NCI-H524 (cell line): ENCODE data around the gene COL15A1.
A peak's percentile ranks its signal among the peaks of the same experiment; 100 is the strongest.
"Not testable (repeated sequence)": the region's sequence is repeated elsewhere in the genome, so short reads cannot be mapped to it uniquely, and the experiment has no call there.

Experiments used
- DNase-seq, 2 experiments: peaks; one replicate each; lab custom pipeline; 2025; lab: John Stamatoyannopoulos, UW

Gene COL15A1

GRCh38 chr9:98943682-98944056, at the start of gene COL15A1:
COL15A1 (plus strand) TSS chr9:98943907; CDS start chr9:98944062, 155 bp downstream.
- DNase-seq = peak in 1 of 2 experiments; percentile 54

- no peak for DNase-seq
Observed at GRCh38 chr9:98894171-98894570, 49.5 kb upstream of the COL15A1 start.

- DNase-seq = no peak
Observed at GRCh38 chr9:98894761-98895160, 48.9 kb upstream of the COL15A1 start.

- no peak for DNase-seq
Observed at GRCh38 chr9:98896632-98897031, 47.1 kb upstream of the COL15A1 start.

- DNase-seq = no peak
Observed at GRCh38 chr9:98897745-98898144, 46.0 kb upstream of the COL15A1 start.

- DNase-seq = no peak
Observed at GRCh38 chr9:98899408-98900056, 44.2 kb upstream of the COL15A1 start.

- DNase-seq = no peak
Observed at GRCh38 chr9:98900244-98900643, 43.5 kb upstream of the COL15A1 start.

GRCh38 chr9:98900725-98901124, 43.0 kb upstream of the COL15A1 start:
- DNase-seq = no peak

- not testable (repeated sequence) for DNase-seq
Observed at GRCh38 chr9:98901843-98902242, 41.9 kb upstream of the COL15A1 start.

- DNase-seq = no peak
Observed at GRCh38 chr9:98902516-98902915, 41.2 kb upstream of the COL15A1 start.

- no peak for DNase-seq
Observed at GRCh38 chr9:98902925-98903324, 40.8 kb upstream of the COL15A1 start.

GRCh38 chr9:98903961-98904411, 39.7 kb upstream of the COL15A1 start:
- DNase-seq = no peak

- DNase-seq = no peak
Observed at GRCh38 chr9:98905015-98905414, 38.7 kb upstream of the COL15A1 start.

GRCh38 chr9:98906273-98907040, 37.2 kb upstream of the COL15A1 start:
- DNase-seq = peak; percentile 40 to 73

GRCh38 chr9:98907055-98907454, 36.7 kb upstream of the COL15A1 start:
- no peak for DNase-seq

GRCh38 chr9:98908897-98909634, 34.6 kb upstream of the COL15A1 start:
- DNase-seq = no peak

GRCh38 chr9:98909935-98910334, 33.8 kb upstream of the COL15A1 start:
- no peak for DNase-seq

- DNase-seq = no peak
Observed at GRCh38 chr9:98911042-98911441, 32.7 kb upstream of the COL15A1 start.

- DNase-seq = not testable (repeated sequence)
Observed at GRCh38 chr9:98911738-98912137, 32.0 kb upstream of the COL15A1 start.

GRCh38 chr9:98912450-98912849, 31.3 kb upstream of the COL15A1 start:
- no peak for DNase-seq

- no peak for DNase-seq
Observed at GRCh38 chr9:98913044-98913443, 30.7 kb upstream of the COL15A1 start.

GRCh38 chr9:98913705-98914104, 30.0 kb upstream of the COL15A1 start:
- DNase-seq = no peak

- no peak for DNase-seq
Observed at GRCh38 chr9:98915599-98915998, 28.1 kb upstream of the COL15A1 start.
